ENCODE results near the gene MYL2.
"Not testable (repeated sequence)": the region's sequence is repeated elsewhere in the genome, so short reads cannot be mapped to it uniquely, and the experiment has no call there.

Gene MYL2, protein sequence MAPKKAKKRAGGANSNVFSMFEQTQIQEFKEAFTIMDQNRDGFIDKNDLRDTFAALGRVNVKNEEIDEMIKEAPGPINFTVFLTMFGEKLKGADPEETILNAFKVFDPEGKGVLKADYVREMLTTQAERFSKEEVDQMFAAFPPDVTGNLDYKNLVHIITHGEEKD

DNA sequence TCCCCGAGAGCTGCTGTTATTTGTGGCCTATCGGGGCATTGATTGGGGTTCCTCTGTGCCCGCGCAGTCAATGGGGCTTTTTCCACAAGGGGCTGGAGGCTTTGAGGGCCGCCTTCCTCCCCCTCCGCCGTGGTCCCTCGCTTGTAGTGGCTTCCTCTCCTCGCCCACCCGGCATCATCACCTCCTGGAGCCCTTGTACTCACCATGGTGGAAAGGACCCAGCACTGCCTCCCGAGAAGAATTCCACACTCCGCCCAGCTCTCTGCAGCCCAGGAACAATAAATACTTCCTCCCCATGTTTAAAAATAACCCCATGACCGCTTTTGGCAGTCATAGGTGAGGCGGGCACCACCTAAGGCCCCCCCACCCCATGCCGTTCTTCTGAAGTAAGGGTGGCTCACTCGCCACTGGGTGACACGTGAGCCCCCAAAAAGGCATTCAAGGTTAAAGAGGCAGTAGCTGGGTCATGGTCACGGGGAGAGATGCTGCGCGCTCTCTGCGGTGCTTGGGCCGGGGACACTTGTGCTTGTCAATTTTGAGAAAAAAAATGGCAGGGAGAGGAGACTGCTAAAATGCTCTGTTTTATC lies at the start of gene MYL2:
TSS of gene MYL2 (minus strand) at position 256 of the 587 bp plus-strand sequence. CDS start at position 206, 50 bp downstream.
- ATAC-seq (replicated peaks; ENCODE audit: extremely low read depth, poor library complexity, severe bottlenecking) = no peak
- peaks cover 51% of the 10 kb centered on the region for H3K27me3 Mint-ChIP-seq
- H3K27ac Mint-ChIP-seq (ENCODE audit: low read depth) = no peak within 1 kb of the TSS

DNA sequence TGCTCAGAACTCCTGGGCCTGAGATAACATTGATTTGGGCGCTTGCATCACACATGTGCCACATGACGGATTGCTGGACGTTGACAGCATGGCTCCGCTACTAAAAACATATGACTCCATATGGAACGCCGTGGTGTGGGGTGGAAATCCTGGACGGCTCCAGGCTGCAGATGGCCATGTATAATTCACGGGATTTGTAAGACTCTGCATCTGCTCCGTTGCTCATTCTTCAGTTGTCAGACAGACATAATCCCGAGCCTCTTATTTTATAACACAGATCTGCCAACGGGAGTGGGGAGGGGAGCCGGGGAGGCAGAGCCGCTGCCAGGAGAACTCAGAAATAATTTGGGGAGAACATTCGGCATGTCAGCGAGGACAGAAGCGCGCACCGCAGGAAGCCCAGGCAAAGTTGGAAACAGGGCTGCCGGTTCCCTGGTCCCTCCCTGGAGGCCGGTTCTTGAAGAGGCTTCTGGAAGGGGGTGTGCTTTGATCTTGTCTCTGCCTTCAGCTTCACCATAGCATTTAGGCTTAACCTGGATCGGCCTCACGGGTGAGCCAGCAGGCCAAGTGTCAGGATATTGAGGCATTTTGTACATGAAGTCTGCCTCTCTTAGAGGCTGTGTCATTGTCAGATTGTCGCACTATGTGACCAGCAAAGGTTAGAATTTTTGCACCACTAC lies 45.8 kb upstream of the MYL2 start:
- Mint-ChIP-seq H3K36me3 (ENCODE audit: insufficient read depth) (no peaks in the 10 kb centered on the region), H3K4me3 (no peak overlapping the region), H3K27ac (ENCODE audit: low read depth) (no peak overlapping the region), H3K9me3 (peaks cover 3% of the 10 kb centered on the region), H3K27me3 (peaks cover 65% of the 10 kb centered on the region), H3K4me1 (no peaks in the 10 kb centered on the region)
- DNase-seq (ENCODE audit: low spot score in 2 of 2) (no peak), ATAC-seq (replicated peaks; ENCODE audit: extremely low read depth, poor library complexity, severe bottlenecking) (no peak)

More for the DNA sequence above, at the start of gene MYL2:
- no peaks in the 10 kb centered on the region for H3K4me1 Mint-ChIP-seq
- H3K9me3 Mint-ChIP-seq = no peaks in the 10 kb centered on the region
- no peak for DNase-seq (ENCODE audit: low spot score in 2 of 2)
- H3K36me3 Mint-ChIP-seq (ENCODE audit: insufficient read depth) = peaks cover 2% of the 10 kb centered on the region
- H3K4me3 Mint-ChIP-seq = no peak within 1 kb of the TSS

DNA sequence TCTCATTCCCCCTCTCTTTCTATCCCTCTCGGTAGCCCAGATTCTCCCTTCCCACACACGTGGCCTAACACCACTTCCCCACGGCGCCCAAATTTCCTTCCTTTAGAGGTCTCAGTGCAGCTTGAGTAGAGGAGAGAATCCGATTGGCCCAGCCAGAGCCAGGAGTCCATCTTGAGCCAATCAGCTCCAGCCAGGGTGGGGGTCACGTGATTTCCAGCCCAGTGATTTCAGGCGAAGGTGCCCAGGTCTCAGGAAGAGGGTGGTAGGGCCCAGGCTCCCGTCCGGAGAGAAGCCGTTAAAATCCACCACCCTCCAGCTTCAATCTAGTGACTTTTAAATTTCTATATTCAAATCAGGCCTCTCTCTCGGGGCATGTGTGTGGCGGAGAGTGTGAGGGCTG lies 45.2 kb upstream of the MYL2 start:
- Mint-ChIP-seq H3K9me3 (peaks cover 6% of the 10 kb centered on the region), H3K36me3 (ENCODE audit: insufficient read depth) (no peaks in the 10 kb centered on the region), H3K4me3 (no peak overlapping the region), H3K4me1 (no peaks in the 10 kb centered on the region), H3K27me3 (peaks cover 71% of the 10 kb centered on the region), H3K27ac (ENCODE audit: low read depth) (no peak overlapping the region)
- ATAC-seq (replicated peaks; ENCODE audit: extremely low read depth, poor library complexity, severe bottlenecking) (no peak), DNase-seq (ENCODE audit: low spot score in 2 of 2) (no peak)

DNA sequence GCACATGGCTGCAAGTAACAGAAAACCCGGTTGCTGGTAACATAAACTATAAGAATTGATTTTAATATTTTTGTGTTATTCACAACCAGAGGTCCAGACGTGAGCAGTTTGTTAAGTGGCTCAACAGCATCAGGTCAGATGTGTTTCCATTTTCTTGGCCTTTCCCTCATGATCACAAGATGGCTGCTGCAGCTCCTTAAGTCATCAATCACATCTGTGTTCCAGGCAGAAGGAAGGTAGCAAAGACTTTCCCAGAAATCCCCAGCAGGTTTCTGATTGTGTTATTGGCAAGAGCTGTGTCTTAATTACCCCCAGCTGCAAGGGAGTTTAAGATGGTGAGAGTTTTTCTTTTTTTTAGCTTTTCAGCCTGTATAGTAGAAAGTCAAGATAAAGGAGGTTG lies 40.4 kb upstream of the MYL2 start:
- no peaks in the 10 kb centered on the region for H3K36me3 Mint-ChIP-seq (ENCODE audit: insufficient read depth)
- H3K4me1 Mint-ChIP-seq = no peaks in the 10 kb centered on the region
- H3K4me3 Mint-ChIP-seq = no peak overlapping the region
- peaks cover 6% of the 10 kb centered on the region for H3K9me3 Mint-ChIP-seq
- DNase-seq (ENCODE audit: low spot score in 2 of 2) = no peak
- H3K27ac Mint-ChIP-seq (ENCODE audit: low read depth) = no peak overlapping the region
- no peak for ATAC-seq (replicated peaks; ENCODE audit: extremely low read depth, poor library complexity, severe bottlenecking)
- H3K27me3 Mint-ChIP-seq = peaks cover 89% of the 10 kb centered on the region

DNA sequence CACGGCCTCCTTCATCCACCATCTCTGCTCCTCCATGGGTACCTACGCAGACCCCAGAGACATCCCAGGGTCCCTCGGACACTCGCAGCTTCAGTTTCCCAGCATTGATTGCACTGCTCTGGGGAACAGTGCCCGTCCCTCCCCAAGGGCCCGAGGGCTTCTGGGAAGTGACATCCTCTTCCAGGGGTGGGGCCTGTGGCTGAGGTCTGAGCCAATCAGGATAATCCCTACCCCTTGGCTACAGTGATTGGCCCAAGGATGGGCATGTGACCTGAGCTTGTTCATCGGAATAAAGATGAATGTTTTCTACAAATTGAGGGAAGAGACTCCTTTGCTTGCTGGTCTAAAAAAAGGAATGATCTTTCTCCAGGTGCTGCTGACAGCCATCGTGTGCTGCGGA lies 37.3 kb upstream of the MYL2 start:
- Mint-ChIP-seq H3K27ac (ENCODE audit: low read depth) (no peak overlapping the region), H3K4me3 (no peak overlapping the region), H3K36me3 (ENCODE audit: insufficient read depth) (no peaks in the 10 kb centered on the region), H3K4me1 (no peaks in the 10 kb centered on the region), H3K27me3 (peaks cover 73% of the 10 kb centered on the region), H3K9me3 (peaks cover 6% of the 10 kb centered on the region)
- no peak for ATAC-seq (replicated peaks; ENCODE audit: extremely low read depth, poor library complexity, severe bottlenecking)
- DNase-seq (ENCODE audit: low spot score in 2 of 2) = no peak

DNA sequence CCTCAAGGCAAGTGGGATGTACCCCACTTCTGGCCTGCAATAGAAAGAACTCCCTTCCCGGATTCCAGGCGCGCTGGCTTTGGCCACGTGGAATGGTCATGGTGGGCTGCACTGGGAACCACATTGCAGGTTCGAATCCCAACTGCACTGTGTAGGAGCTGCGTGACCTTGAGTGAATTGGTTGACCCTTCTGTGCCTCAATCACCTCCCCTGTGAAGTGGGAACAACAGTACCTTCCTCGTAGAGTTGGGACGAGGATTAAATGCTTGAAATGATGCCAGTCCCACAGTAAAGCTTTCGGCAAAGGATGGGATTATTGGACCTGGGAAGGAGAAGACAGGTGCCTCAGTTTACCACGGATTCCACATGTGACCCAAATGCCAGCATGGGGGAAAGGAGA lies 36.8 kb upstream of the MYL2 start:
- Mint-ChIP-seq H3K27me3 (peaks cover 68% of the 10 kb centered on the region), H3K4me1 (no peaks in the 10 kb centered on the region), H3K9me3 (peaks cover 6% of the 10 kb centered on the region), H3K27ac (ENCODE audit: low read depth) (no peak overlapping the region), H3K4me3 (no peak overlapping the region), H3K36me3 (ENCODE audit: insufficient read depth) (no peaks in the 10 kb centered on the region)
- ATAC-seq (replicated peaks; ENCODE audit: extremely low read depth, poor library complexity, severe bottlenecking) (no peak), DNase-seq (ENCODE audit: low spot score in 2 of 2) (no peak)

DNA sequence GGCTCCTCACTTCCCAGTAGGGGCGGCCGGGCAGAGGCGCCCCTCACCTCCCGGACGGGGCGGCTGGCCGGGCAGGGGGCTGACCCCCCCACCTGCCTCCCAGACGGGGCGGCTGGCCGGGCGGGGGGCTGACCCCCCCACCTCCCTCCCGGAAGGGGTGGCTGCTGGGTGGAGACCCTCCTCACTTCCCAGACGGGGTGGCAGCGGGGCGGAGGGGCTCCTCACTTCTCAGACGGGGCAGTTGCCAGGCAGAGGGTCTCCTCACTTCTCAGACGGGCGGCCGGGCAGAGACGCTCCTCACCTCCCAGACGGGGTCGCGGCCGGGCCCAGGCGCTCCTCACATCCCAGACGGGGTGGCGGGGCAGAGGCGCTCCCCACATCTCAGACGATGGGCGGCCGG lies 30.5 kb upstream of the MYL2 start:
- not testable (repeated sequence) for H3K4me1 Mint-ChIP-seq; H3K9me3 Mint-ChIP-seq; H3K27ac Mint-ChIP-seq (ENCODE audit: low read depth); DNase-seq (ENCODE audit: low spot score in 2 of 2); ATAC-seq (replicated peaks; ENCODE audit: extremely low read depth, poor library complexity, severe bottlenecking); H3K4me3 Mint-ChIP-seq; H3K36me3 Mint-ChIP-seq (ENCODE audit: insufficient read depth)
- peaks cover 28% of the 10 kb centered on the region for H3K27me3 Mint-ChIP-seq

DNA sequence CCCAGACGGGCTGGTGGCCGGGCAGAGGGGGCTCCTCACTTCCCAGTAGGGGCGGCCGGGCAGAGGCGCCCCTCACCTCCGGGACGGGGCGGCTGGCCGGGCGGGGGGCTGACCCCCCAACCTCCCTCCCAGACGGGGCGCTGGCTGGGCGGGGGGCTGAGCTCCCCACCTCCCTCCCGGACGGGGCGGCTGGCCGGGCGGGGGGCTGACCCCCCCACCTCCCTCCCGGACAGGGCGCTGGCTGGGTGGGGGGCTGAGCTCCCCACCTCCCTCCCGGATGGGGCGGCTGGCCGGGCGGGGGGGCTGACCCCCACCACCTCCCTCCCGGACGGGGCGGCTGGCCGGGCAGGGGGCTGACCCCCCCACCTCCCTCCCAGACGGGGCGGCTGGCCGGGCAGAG lies 30.1 kb upstream of the MYL2 start:
- H3K4me1 Mint-ChIP-seq; H3K4me3 Mint-ChIP-seq; DNase-seq (ENCODE audit: low spot score in 2 of 2); ATAC-seq (replicated peaks; ENCODE audit: extremely low read depth, poor library complexity, severe bottlenecking); H3K36me3 Mint-ChIP-seq (ENCODE audit: insufficient read depth); H3K9me3 Mint-ChIP-seq; H3K27ac Mint-ChIP-seq (ENCODE audit: low read depth): not testable (repeated sequence)
- H3K27me3 Mint-ChIP-seq = peaks cover 28% of the 10 kb centered on the region

DNA sequence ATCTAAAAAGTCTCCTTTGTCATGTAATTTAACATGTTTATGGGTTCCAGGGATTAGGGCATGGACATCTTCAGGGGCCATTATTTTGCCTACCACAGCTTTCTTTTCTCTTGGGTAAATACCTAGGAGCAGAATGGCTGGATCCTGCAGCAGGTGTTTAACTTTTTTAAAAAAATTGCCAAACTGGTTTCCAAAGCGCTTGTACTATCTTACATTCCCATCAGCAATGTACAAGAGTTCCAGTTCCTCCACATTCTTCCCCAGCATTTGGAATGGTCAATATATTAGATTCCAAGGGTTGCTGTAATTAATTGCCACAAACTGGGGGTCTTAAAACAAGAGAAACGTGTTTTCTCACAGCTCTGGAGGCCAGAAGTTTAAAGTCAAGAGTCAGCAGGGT lies 27.7 kb upstream of the MYL2 start:
- Mint-ChIP-seq H3K36me3 (ENCODE audit: insufficient read depth) (no peaks in the 10 kb centered on the region), H3K27ac (ENCODE audit: low read depth) (no peak overlapping the region), H3K27me3 (peaks cover 27% of the 10 kb centered on the region), H3K4me3 (no peak overlapping the region), H3K4me1 (no peaks in the 10 kb centered on the region), H3K9me3 (peaks cover 6% of the 10 kb centered on the region)
- DNase-seq (ENCODE audit: low spot score in 2 of 2) = no peak
- no peak for ATAC-seq (replicated peaks; ENCODE audit: extremely low read depth, poor library complexity, severe bottlenecking)

DNA sequence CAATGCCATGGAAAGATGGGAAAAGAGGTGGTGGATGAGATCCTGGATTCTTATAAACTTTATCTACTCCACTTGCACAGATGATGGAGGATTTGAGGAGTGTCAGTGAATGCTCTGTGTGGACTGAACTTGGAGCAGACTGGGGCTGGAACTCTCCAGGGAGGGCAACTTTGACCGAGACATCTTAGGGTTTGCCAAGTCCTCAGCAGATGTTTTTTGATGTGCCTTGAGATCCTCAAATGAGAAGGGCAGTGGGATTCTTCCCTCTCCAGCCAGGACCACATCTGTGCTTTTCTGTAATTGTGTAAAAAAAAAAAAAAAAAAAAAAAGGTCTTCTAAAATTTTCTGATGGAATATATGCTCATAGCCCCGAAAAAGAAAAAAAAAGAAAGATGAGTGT lies 23.0 kb upstream of the MYL2 start:
- Mint-ChIP-seq H3K36me3 (ENCODE audit: insufficient read depth) (no peaks in the 10 kb centered on the region), H3K4me1 (no peaks in the 10 kb centered on the region), H3K4me3 (no peak overlapping the region), H3K27ac (ENCODE audit: low read depth) (no peak overlapping the region), H3K27me3 (peaks cover 33% of the 10 kb centered on the region), H3K9me3 (peaks cover 6% of the 10 kb centered on the region)
- ATAC-seq (replicated peaks; ENCODE audit: extremely low read depth, poor library complexity, severe bottlenecking) (no peak), DNase-seq (ENCODE audit: low spot score in 2 of 2) (no peak)

DNA sequence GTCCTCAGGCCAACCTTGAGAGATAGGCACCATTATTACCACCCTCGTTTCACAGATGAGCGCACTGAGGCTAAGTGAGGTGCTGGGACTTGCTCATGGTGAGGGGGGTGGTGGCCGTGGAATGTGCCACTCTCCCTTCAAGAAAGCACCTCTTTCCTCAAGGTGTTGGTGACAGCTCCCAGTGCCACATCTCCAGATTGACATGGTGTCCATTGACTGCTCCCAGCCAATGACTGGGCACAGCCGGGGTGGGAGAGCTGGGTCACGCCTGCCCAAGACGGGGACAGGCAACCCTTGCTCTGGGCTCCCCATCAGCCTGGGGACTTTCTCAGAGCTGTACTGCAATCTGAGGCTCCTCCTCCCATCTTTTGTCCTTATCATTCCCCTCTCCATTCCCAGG lies 21.0 kb upstream of the MYL2 start:
- H3K4me1 Mint-ChIP-seq = peaks cover 6% of the 10 kb centered on the region
- H3K27ac Mint-ChIP-seq (ENCODE audit: low read depth) = no peak overlapping the region
- ATAC-seq (replicated peaks; ENCODE audit: extremely low read depth, poor library complexity, severe bottlenecking) = no peak
- H3K36me3 Mint-ChIP-seq (ENCODE audit: insufficient read depth) = no peaks in the 10 kb centered on the region
- H3K27me3 Mint-ChIP-seq = peaks cover 41% of the 10 kb centered on the region
- H3K4me3 Mint-ChIP-seq = no peak overlapping the region
- DNase-seq (ENCODE audit: low spot score in 2 of 2) = no peak
- peaks cover 5% of the 10 kb centered on the region for H3K9me3 Mint-ChIP-seq

DNA sequence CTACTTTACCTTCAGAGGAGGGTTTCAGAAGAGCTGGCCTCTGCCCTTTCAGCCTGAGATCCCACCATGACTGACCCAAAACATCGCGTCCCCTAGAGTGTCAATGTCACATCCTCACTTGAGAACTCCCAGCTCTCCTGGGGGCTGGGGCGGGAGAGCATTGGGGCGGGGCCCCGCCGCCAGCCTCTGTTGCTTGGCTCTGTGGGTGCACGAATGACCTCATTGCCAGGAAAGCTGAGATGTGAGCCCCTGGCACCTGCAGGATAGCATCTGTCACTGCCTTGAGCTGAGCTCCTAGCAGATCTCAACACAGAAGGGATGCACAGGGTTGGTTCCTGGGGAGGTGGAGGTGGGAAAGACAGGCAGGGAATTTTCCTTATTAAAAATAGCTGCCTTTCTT lies 20.6 kb upstream of the MYL2 start:
- no peak for DNase-seq (ENCODE audit: low spot score in 2 of 2)
- Mint-ChIP-seq H3K27me3 (peaks cover 45% of the 10 kb centered on the region), H3K36me3 (ENCODE audit: insufficient read depth) (peaks cover 2% of the 10 kb centered on the region), H3K9me3 (no peaks in the 10 kb centered on the region), H3K4me3 (no peak overlapping the region), H3K27ac (ENCODE audit: low read depth) (no peak overlapping the region), H3K4me1 (peaks cover 6% of the 10 kb centered on the region)
- no peak for ATAC-seq (replicated peaks; ENCODE audit: extremely low read depth, poor library complexity, severe bottlenecking)

DNA sequence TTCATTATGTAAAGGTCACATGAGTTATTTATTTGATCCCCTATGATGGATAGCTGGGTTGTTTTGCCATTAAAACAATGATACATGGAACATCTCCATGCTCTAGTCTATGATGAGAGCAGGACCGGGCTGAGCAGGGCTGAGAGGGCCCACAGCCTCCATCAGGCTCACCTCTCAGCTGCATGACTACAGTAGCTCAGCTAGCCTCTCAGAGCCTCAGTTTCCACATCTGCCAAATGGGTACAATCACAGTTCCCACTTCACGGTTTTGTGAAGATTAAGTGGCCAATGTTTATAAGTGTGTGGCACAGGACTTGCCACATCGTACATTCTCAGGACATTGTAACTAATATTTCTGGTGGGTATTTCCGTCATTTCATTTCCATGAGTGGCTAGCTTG lies 19.9 kb upstream of the MYL2 start:
- Mint-ChIP-seq H3K27me3 (peaks cover 50% of the 10 kb centered on the region), H3K36me3 (ENCODE audit: insufficient read depth) (peaks cover 2% of the 10 kb centered on the region), H3K9me3 (no peaks in the 10 kb centered on the region), H3K4me1 (peaks cover 6% of the 10 kb centered on the region), H3K4me3 (no peak overlapping the region), H3K27ac (ENCODE audit: low read depth) (no peak overlapping the region)
- no peak for DNase-seq (ENCODE audit: low spot score in 2 of 2)
- ATAC-seq (replicated peaks; ENCODE audit: extremely low read depth, poor library complexity, severe bottlenecking) = no peak

Measured in central memory CD8-positive, alpha-beta T cell (primary cell).